Measurements from ENCODE around the gene NEDD4L. TPM values are rescaled to one million over a fixed set of nuclear protein-coding genes. Genes with fewer than 3 reads are reported as not detected.
A peak's percentile ranks its signal among the peaks of the same experiment; 100 is the strongest.

The NEDD4L gene
- total RNA-seq, 1 donor, result 31.5 TPM

DNA sequence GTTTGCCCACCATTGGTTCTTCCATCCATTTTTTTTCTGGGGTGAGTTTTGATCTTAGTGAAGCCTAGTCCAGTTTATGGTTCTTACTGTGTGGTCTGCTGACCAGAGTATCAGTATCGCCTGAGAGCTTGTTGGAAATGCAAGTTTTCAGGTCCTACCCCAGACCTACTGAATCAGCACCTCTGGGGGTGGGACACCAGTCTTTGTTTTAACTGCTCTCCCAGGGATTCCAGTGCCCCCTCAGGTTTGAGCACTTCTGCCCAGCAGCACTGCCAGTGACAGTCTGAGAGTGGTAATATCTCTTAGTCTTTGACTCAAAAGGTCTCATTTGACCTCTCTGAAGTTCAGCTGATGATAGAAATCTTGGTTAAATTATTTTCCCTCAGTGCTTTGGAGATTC is 315.6 kb downstream of the NEDD4L start:
- TF ChIP-seq, protein P1, sequence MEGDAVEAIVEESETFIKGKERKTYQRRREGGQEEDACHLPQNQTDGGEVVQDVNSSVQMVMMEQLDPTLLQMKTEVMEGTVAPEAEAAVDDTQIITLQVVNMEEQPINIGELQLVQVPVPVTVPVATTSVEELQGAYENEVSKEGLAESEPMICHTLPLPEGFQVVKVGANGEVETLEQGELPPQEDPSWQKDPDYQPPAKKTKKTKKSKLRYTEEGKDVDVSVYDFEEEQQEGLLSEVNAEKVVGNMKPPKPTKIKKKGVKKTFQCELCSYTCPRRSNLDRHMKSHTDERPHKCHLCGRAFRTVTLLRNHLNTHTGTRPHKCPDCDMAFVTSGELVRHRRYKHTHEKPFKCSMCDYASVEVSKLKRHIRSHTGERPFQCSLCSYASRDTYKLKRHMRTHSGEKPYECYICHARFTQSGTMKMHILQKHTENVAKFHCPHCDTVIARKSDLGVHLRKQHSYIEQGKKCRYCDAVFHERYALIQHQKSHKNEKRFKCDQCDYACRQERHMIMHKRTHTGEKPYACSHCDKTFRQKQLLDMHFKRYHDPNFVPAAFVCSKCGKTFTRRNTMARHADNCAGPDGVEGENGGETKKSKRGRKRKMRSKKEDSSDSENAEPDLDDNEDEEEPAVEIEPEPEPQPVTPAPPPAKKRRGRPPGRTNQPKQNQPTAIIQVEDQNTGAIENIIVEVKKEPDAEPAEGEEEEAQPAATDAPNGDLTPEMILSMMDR (IDR thresholded peaks at IDR 0.05; ENCODE audit: insufficient read depth, low read depth, low read length), result no peak
- H3K4me3 ChIP-seq (ENCODE audit: low read depth, low read length), result no peak overlapping the region
- DNase-seq (ENCODE audit: low read depth), result no peak

DNA sequence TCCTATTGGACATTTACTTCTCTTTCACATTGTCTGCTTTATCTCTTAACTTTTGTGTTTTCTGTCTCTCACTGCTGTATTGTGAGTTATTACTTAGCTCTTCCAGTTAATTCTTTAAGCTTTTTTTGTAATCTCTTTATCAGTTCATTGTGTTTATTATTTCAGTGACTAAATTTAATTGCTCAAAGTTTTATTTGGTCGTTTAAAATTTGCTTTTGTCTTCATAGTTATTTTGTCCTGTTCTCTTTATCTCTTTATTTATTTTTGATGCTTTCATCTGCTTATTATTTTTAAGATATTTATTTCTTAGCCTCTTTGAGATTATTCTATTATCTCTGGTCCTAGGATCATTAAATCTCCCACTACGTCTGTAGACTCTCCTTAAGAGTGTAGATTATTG is 316.3 kb downstream of the NEDD4L start:
- TF ChIP-seq, protein P1 (IDR thresholded peaks at IDR 0.05; ENCODE audit: insufficient read depth, low read depth, low read length), result no peak
- H3K4me3 ChIP-seq (ENCODE audit: low read depth, low read length), result no peak overlapping the region
- no peak for DNase-seq (ENCODE audit: low read depth)

DNA sequence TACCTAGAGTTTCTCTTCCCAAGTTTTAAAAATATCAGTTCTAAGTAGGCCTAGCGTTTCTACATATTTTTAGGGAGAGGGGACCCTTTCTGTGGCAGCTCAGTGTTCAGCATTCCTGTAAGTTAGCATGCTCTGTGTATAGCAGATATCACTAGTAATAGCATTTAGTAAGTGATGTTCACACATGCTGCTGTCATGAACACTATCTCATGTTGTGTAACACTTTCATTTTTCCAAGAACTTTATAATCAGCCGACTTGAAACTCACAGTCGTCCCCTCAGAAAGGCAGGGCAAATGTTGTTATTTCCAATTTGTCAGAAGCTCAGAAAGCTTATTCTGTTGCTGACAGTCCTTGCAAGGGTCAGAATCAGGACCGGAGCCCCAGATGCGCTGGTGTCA is 317.2 kb downstream of the NEDD4L start:
- TF ChIP-seq, protein P1 (IDR thresholded peaks at IDR 0.05; ENCODE audit: insufficient read depth, low read depth, low read length), result no peak
- peak; percentile 52 for DNase-seq (ENCODE audit: low read depth)
- H3K4me3 ChIP-seq (ENCODE audit: low read depth, low read length), result peak overlapping the region; percentile 29

DNA sequence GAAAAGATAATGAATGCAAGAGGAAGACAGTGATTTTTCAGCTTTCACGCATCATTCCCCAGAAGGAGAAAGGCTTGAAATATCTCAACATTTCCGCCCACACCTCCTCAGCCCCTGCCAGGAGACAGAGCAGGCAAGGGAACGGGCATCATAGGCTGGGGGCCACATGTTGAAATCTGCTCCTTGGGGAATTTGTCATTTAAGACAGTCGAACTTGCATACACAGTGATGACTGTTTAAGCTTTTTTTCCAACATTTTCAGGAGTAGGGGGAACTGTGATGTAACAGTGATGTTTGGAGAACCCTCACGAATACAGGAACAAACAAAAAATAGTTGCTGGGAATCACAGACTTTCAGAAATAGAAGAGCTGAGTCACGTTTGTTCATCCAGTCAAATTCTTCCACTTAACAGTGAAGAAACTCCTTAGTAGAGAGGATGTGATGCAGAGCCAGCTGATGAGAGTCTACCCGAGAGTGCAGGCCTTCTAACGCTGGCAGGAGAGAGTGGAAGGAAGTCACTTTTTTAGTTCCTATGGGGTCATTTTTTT is 318.1 kb downstream of the NEDD4L start:
- no peak overlapping the region for H3K4me3 ChIP-seq (ENCODE audit: low read depth, low read length)
- TF ChIP-seq, protein P1 (IDR thresholded peaks at IDR 0.05; ENCODE audit: insufficient read depth, low read depth, low read length), result no peak

DNA sequence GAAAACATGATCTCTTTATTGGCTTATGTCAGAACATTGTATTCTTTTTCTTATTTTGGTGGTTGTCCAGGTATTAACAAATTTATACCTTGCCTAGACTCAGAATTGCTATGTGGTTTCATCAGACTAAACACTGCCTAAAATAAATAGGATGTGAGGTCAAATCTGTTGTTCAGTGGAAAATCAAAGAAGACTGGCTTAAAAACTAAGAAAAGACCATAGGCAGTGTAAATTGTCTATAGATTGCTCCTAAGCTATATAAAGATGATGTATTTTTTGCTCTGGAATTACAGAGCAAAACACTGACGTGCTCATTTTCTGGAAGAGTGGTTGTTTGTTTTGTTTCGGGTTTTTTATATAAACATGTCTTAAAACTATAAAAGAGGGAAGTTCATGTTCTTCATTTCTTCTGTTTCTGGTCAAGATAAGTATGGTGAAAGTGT is 318.8 kb downstream of the NEDD4L start:
- no peak for DNase-seq (ENCODE audit: low read depth)
- TF ChIP-seq, protein P1 (IDR thresholded peaks at IDR 0.05; ENCODE audit: insufficient read depth, low read depth, low read length), result no peak

More for the DNA sequence above, 318.1 kb downstream of the NEDD4L start:
- peak; percentile 95 for DNase-seq (ENCODE audit: low read depth)

DNA sequence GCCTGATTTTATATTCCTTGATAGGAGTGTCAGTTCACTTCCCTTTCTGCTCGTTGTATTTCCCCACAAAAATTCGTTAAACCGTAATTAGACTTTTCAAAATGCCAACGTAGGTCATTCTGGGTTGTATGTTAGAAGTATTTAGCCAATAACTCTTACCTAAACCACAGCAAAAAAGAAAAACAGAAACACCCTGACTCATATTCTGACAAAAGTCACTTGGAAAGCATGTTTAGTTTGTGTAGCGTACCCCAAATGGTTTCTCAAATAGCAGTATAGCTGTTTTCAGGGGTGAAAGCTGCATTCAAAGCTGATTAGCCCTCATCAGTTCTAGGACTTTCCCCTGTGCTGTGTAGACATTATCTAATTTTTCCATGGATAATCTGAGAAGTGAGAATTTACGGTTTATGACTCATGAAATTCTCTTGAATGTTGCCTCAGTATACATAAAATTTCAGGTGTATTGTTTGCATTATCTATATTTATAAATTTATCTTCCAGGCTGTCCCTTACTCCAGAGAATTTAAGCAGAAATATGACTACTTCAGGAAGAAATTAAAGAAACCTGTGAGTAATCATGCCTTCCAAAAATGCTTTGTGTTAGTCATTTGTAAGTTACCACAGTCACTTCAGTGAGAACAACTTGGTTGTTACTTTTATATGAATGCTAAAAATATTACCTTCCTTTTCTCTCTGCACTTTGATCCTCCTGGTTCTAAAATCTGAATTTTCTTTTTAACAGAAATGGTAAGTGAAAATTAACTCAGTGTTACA is 319.9 kb downstream of the NEDD4L start:
- peak; percentile 13 for DNase-seq (ENCODE audit: low read depth)
- TF ChIP-seq, protein P1 (IDR thresholded peaks at IDR 0.05; ENCODE audit: insufficient read depth, low read depth, low read length), result no peak
- no peak overlapping the region for H3K4me3 ChIP-seq (ENCODE audit: low read depth, low read length)

More for the DNA sequence above, 318.8 kb downstream of the NEDD4L start:
- H3K4me3 ChIP-seq (ENCODE audit: low read depth, low read length), result no peak overlapping the region

All from fibroblast of villous mesenchyme (primary cell).